Activated T-helper 1 cell treated with Interleukin-2 at 50 U/mL for 16 hours (primary cell): ENCODE measurements around the gene SERPINE2.

Source experiments
- DNase-seq: peaks from one replicate; pipeline ENCODE4 v3.0.0-alpha.2; 2020; ENCODE audit warnings: low read depth

Gene SERPINE2

DNA sequence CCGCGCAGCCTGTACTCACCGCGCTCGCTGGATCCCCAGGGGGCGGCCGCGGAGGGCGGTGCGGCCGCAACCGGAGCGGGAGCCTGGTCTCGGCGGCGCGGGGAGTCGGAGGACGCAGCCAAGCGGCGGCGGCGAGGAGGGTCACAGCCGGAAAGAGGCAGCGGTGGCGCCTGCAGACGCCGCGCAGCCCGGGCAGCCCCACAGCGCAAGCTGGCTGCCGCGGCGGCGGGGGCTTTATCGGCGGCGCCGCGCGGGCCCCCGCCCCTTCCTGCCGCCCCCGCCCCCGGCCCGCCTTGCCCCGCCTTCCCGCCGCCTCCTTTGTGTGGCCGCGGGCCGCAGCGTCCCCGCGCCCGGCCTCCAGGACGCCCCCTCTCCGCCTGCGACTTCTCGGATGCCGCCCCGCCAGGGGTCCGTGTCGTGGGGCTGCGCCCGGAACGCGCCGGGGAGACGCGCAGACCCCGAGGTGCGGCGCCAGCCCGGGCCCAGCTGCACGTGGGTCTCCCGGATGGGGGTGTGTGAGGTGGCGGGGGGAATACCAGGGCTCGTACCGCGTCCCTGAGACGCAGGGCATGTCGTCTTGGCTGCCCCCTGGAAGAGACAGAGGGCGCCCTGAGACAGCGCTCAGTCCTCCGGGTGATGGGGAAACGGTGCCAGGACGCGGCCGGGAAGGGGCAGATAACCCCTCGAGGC lies at the start of gene SERPINE2:
SERPINE2 (minus strand) TSS at position 207 of the 690 bp plus-strand sequence. CDS start 37,386 bp downstream, outside the sequence.
- DNase-seq = peak; percentile 13

- no peak for DNase-seq
Observed at GRCh38 chr2:224086226-224086914, 47.3 kb upstream of the SERPINE2 start.

GRCh38 chr2:224085811-224086210 lies 46.7 kb upstream of the SERPINE2 start:
- DNase-seq = no peak

DNA sequence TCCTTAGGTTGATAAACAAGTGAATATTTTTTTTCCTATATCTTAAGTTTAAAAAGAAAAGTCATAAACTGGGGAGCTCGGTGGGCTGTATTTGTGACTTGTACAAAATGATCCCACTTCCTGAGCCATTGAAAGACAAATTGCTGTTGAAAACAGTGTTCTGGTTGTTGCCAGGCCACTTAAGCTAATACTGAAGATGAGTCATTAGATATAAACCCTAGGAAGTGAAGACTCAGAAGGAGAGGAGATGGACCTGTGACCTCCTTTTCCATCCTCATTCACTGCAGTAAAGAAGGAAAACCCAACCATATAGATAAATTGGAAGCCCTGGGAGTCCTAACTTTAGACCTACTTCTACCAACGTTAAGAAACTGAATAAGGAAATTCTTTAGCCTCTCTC lies 46.2 kb upstream of the SERPINE2 start:
- no peak for DNase-seq

GRCh38 chr2:224084266-224084892 lies 45.3 kb upstream of the SERPINE2 start:
- DNase-seq = no peak

- no peak for DNase-seq
Observed at GRCh38 chr2:224083638-224084037, 44.6 kb upstream of the SERPINE2 start.

DNA sequence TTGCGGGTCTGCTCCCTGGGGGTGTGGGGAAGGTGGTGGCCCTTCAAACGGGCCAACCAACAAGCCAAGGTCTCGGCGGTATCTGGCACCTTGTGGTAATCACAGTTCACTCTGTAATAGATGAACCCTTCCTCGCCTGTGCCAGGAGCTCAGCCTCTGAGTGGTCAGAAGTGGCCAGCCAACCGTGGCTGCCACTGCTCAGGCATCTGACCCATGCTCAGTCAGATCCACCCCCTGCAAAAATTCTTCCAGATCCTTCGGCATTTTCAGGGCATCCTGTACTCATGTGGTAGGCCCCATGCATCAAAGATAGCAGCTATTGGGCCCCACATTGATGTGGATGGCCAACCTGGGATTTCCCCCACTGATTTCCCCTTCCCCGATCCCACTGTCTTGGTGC lies 39.6 kb upstream of the SERPINE2 start:
- no peak for DNase-seq

GRCh38 chr2:224077773-224078507 lies 38.9 kb upstream of the SERPINE2 start:
- no peak for DNase-seq

DNA sequence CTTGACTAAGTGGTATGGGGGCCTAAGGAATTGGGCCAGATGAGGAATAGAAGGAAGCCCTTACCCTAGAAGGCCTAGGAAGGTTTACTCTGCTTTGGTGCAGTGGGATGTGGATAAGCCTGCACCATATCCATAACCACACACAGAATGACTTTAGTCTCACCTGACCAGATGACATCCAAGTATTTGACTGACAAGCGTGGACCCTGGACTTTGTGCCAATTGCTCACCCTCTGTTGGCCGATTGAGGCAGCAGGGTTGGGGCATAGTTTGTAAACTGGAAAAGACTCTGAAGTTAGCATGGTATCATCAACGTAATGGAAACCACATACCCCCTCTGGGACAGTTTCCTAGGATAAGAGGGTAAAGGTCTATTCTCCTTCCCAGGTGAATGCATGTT lies 36.5 kb upstream of the SERPINE2 start:
- no peak for DNase-seq

GRCh38 chr2:224073676-224074075 lies 34.6 kb upstream of the SERPINE2 start:
- DNase-seq = no peak

- DNase-seq = no peak
Observed at GRCh38 chr2:224072541-224073188, 33.6 kb upstream of the SERPINE2 start.

- no peak for DNase-seq
Observed at GRCh38 chr2:224069172-224069571, 30.1 kb upstream of the SERPINE2 start.

- no peak for DNase-seq
Observed at GRCh38 chr2:224063298-224063648, 24.2 kb upstream of the SERPINE2 start.

DNA sequence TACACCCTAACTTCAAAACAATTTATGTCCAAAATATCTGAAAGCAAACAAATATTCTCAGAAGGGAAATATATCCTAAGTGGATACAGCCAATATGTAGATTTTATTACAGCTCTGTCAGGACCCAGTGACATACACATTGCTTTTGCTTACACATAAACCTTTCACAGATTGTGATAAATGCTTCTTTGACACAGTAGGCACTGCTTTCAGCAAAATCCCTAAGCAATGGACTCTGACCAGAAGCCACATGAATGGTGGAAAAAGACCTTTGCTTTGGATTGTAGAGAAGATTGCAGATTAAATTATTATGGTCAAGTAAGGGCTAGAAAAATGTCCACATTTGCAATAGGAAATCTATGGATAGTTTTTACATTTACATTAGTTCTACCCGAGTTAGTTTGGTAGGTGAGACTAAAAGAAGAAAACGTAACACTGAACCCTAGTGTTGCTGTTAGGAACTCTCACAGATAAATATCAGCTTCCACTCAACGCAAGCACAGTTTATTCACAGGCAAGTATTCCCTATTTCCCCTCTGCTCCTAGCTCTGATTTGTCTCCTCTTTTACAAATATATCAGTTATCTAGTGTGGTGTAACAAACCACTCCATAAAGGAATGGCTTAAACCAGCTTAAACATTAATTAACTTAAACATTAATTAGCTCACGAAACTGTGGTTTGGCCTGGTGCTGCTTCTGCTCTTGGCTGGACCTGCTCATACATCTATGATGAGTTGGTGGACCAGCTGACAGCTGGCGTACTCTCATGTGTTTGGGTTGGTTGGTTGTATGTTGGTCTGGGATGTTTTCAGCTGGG lies 23.6 kb upstream of the SERPINE2 start:
- DNase-seq = no peak

DNA sequence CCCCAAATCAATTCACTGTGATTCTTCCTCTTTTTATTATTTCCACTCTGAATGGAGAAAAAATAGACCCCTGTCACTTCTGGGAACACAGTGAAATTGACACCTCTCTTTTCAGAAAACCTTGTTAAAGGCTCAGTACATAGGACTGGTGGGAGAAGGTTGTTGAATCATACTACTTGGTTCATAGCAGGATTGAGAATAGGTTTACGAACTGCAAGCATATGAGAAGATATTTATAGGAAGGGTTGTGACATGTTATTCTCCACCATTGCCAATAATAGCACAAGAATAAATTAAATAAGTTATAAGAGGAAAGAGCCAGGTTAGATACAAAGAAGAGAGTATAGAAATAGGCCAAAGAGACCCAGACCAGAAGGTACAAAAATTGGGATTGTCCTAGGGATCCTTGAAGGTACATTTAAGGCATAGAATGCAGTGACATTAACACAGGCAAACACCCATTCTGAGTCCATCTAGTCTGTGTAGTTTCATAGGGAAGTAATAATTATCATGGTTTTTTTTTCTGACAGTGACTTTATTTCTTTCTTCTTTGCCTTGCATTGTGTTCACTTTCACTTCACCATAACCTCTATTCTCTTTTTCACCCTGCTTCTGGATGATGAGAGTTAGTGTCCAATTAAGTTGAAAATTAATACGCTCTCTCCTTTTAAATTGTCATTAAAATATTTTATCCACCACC lies 21.8 kb upstream of the SERPINE2 start:
- DNase-seq = no peak

DNA sequence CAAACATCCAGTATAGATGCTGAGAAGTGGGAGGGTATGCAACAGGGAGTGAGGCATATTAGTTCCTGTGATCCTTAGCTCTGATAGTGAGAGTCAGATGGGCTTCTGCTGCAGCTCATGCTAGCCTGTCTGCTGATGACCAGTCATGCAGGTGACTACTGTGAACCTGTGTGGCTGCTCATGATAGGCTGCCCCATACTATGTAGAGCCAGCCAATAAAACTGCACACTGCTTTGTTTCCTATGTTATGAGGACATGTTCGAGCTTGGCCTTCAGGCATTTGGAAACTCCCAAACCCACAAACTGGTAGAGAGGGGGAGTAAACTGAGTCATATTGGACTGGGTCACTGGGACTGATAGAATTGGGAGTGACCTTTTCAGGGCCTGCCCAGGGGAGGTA lies 20.1 kb upstream of the SERPINE2 start:
- no peak for DNase-seq

DNA sequence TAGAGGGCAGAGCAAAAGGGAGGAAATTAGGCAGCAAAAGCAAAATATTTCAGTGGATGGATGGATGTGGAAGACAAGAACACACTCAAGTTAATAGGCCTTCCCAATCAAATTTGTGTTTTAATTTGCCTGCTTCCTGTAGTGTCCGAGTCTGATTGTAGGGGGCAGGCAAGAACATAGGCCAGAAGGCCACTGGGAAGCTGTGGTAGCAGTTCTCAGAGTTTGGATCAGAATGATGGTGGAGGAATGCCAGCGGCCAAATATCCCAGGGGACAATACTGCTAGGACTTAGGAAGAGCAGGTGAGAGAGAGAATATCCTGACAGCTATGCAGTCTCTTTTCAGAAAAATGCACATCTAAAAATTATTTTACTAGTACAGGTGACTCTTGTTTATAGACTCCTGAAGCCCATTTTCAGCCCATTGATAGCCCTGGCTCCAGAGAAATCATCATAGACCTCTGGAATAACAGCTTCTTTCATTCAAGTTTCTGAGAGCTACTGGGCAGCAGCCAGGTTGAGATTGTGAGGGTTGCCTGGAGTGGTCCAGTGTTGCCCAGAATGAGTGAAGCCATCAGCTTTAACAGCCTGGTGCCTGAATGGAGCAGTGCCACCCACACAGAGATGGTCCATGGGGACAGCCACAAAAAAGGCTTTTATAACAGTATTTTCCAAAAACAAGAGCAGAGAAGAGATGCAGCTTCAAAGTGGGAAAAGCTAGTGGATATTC lies 19.1 kb upstream of the SERPINE2 start:
- DNase-seq = no peak

GRCh38 chr2:224056889-224057288 lies 17.8 kb upstream of the SERPINE2 start:
- DNase-seq = no peak

- no peak for DNase-seq
Observed at GRCh38 chr2:224055101-224055500, 16.0 kb upstream of the SERPINE2 start.

DNA sequence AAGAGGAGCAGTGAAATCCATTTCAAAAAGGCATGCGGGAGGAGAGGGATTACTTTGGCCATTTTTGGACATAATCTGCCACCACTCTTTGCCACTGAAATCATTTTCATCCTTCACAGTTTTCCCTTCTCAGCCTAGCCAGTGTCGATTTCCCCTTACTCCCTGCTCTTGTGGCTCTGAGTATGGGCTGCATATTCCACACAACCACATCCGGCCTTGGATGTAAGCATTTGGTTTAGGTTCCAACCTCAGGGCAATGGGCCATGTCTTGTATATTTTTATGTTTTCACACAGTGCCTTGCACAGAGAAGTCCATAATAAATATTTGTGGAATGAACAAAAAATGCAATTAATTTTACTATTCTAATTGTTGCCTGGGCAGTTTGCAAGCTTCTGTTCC lies 7.7 kb upstream of the SERPINE2 start:
- no peak for DNase-seq
